Activated CD4-positive, CD25-positive, alpha-beta regulatory T cell treated with anti-CD3 and anti-CD28 coated beads, Interleukin-2, amount 50 U/mL, for 72 hours (primary cell): ENCODE measurements around the gene N4BP2L2.
"Not testable (repeated sequence)": the region's sequence is repeated elsewhere in the genome, so short reads cannot be mapped to it uniquely, and the experiment has no call there.

Source experiments
- DNase-seq: peaks from one replicate; pipeline ENCODE4 v3.0.0; 2021

The N4BP2L2 gene

DNA sequence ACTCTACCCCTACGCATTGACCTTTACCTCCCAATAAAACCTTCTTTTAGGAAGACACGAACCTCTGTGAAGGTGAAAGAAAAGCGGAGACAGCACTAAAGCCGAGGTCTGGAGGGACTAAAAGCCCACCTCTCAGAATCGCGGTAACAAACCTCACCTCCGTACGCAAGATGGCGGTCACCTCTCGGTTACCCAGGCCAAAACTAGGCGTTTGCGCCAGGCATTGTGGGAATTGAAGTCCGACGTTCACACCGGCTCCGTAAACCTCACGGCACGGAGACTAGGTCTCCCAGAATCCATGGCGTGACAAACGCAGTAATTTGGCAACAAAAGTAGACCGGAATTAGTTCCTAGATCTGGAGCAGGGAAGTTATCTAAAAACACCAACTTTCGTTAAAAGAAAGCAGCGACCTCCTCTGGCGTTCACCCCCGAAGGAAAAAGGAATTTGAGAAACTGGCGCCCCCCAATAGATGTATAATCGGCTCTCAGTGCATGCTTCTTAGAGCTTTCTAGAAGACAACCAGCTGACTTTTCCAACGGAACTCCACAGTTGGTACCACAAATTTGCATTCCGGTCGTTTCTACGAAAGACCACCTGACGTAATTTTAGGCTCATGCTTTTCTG lies at the start of gene N4BP2L2:
N4BP2L2 (minus strand) TSS at position 175 of the 626 bp plus-strand sequence. CDS start 1,768 bp downstream, outside the sequence.
- peak; percentile 84 for DNase-seq

- no peak for DNase-seq
Measured at GRCh38 chr13:32587811-32588170, 49.2 kb upstream of the N4BP2L2 start.

GRCh38 chr13:32587011-32587810 lies 48.6 kb upstream of the N4BP2L2 start:
- DNase-seq: peak; percentile 55

GRCh38 chr13:32586080-32586900 lies 47.7 kb upstream of the N4BP2L2 start, which contains the start of gene PDS5B:
Gene PDS5B (plus strand): TSS chr13:32586452. CDS start chr13:32648773, 62,321 bp downstream.
- DNase-seq: peak; percentile 99

DNA sequence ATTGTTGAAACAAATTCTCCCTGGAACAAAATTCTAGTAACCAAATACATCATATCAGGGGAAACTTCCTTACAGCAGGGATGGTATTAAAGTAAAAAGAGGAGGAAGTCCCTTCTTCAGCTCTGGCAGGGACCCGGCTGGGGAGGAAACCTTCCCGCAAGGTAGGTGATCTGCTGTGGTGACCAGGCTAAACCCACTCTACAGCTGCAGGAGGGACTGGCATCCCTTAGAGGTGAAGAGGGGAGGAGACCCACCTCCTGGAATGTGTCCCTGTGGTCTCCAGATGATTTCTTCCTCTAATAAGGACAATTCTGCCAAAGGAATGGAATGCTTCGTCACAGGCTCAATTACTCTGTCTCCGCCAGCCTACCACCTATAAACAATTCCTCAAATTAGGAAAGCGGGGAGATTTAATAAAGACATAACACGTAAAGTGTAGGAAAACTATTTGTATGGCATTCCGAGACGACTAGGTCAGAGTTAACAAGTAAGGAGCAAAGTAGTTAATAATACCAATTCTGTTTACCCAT lies 47.0 kb upstream of the N4BP2L2 start:
- no peak for DNase-seq

- DNase-seq: no peak
Measured at GRCh38 chr13:32582991-32583390, 44.4 kb upstream of the N4BP2L2 start.

GRCh38 chr13:32582281-32582680 lies 43.7 kb upstream of the N4BP2L2 start:
- DNase-seq: no peak

GRCh38 chr13:32581177-32581786 lies 42.7 kb upstream of the N4BP2L2 start:
- DNase-seq: no peak

- DNase-seq: no peak
Measured at GRCh38 chr13:32577032-32577431, 38.4 kb upstream of the N4BP2L2 start.

DNA sequence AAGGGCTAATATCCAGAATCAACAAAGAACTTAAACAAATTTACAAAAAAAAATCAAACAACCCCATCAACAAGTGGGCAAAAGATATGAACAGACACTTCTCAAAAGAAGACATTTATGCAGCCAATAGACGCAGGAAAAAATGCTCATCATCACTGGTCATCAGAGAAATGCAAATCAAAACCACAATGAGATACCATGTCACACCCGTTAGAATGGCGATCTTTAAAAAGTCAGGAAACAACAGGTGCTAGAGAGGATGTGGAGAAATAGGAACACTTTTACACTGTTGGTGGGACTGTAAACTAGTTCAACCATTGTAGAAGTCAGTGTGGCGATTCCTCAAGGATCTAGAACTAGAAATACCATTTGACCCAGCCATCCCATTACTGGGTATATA lies 37.1 kb upstream of the N4BP2L2 start:
- DNase-seq: not testable (repeated sequence)

- not testable (repeated sequence) for DNase-seq
Measured at GRCh38 chr13:32560842-32561241, 22.2 kb upstream of the N4BP2L2 start.

DNA sequence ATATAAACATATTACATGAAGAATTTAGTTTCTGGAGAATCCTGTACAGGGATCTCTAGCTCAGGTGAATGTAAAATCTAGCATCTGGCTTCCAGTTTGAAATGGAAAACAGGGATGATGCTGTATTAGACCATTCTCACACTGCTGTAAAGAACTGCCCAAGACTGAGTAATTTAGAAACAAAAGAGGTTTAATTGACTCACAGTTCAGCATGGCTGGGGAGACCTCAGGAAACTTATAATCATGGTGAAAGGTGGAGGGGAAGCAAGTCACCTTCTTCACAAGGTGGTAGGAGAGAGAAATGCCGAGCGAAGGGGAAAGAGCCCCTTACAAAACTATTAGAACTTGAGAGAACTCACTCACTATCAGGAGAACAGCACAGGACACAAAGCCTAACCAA lies 17.0 kb upstream of the N4BP2L2 start:
- DNase-seq: no peak

DNA sequence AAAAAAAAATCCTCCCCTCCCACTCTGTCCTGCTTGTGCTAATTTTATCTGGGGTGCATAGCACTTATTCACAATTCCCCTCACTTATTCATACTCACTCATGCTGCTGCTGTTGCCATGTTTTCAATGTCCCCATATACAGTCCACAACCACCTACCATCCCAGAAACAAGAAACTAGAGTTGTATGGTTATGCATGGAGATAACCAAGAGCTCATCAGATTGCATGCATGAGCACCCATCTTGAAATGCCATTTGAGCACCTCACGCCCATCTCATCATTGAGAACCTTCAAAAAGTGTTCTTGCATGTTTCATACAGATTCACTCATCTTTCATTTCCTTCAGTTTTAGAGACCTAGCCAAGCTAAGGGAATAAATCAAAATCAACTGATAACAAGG lies 15.1 kb upstream of the N4BP2L2 start:
- no peak for DNase-seq

DNA sequence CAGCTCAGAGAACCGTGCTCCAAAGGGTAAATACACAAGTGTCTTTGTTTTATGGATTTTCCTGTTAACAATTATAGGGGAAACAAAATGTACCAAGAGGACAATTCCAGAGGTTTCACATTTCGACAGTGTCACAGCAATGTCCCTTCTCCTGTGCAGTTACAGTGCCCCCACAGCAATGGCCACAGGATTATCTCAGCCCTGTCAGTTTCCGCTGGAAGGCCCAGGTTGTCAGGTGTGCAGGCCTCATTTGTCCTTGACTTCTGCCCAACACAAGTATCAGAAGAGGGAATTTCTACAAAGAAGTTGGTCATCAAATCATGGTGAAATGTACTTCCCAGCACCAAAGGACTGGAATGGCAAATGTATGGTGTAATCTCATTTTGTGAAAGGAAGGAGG lies 11.2 kb upstream of the N4BP2L2 start:
- no peak for DNase-seq

DNA sequence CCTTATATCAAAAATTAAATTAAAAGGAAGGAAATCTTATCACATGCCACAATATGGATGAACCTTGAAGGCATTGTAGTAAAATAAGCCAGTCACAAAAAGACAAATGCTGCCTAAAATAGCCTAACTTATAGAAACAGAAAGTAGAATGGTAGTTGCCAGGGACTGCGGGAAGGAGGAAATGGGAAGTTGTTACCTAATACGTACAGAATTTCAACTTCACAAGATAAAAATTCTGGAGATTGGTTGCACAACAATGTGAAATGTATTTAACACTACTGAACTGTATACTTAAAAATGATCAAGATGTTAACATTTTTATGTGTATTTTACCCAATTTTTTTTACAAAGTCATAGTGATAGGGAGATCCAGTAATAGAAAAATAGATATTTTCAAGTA lies 10.2 kb upstream of the N4BP2L2 start:
- no peak for DNase-seq

DNA sequence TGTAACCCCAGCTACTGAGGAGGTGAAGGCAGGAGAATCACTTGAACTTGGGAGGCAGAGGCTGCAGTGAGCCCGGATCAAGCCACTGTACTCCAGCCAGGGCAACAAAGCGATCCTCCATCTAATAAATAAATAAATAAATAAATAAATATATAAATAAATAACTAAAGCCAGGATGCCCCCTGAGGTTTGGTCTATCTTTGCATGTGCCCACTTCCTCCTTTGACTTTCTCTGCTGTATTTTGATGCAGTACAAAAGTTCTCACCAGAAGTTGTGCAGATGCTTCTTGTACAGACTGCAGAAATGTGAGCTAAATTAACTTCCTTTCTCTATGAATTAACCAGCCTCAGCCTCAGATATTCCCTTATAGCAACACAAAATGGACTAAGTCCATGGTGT lies 6.5 kb upstream of the N4BP2L2 start:
- no peak for DNase-seq

GRCh38 chr13:32542221-32542620 lies 3.6 kb upstream of the N4BP2L2 start:
- no peak for DNase-seq

DNA sequence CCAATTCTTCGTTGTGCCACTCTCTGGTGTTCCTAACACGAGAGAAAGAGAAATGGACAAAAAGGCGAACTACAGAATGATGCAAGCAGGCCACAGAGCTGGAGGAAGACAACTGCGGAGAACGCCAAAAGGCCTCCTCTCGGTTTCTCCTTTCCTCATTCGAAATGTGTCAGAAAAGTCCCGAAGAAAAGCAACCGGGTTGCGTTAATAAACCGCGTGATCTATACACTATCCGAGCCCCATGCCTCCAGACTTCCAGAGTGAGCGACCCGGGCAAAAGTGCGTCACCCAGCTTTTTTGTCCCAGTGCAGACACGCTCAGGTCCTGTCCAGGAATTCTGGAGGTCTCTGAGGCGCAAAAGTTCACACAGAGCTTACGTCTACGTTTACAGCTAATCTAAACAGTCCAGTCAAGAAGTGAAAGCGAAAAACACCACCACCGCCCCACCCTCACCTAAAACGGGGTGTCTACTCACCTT lies 413 bp downstream of the N4BP2L2 start:
- DNase-seq: no peak

- DNase-seq: peak; percentile 55
Measured at GRCh38 chr13:32537580-32538142, 934 bp downstream of the N4BP2L2 start.

DNA sequence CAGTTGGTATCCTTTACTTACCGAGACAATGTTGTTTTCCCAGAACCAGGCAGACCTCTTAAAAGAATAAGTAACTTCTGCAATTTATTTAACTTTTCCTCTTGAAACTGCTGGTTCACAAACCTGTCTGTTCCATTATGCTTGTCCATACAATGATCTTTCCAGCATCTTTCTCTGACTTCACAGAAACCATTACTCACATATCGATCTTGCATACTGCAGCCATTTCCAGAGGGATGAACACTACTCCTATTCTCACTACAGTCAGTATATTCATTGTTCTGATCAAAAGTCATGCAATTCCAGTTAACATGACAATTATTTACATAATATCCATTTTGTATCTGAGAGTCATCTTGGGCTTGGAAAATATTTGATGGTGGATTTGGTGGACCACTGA lies 2.8 kb downstream of the N4BP2L2 start:
- no peak for DNase-seq

- DNase-seq: no peak
Measured at GRCh38 chr13:32535115-32535514, 3.5 kb downstream of the N4BP2L2 start.

DNA sequence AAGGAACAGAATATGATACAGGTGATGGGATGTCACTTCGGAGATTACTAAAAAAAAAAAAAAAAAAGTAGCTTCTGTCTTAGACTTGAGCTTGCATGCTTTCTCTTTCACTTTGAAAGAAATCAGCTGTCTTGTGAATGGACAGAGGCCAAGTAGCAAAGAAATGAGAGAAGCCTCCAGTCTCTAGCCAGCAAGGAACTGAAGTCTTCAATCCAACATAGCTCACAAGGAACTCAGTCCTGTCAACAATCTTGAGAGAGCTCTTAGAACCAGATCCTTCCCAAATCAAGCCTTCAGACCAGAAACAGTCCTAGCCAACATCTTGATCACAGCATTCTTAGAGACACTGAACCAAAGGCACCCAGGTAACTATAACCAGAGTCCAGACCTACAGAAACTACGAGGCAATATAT lies 7.7 kb downstream of the N4BP2L2 start:
- no peak for DNase-seq
